Activated B cell treated with CpG ODN at 0.5 μM for 24 hours (primary cell): Measurements from ENCODE around the gene NPR3. TPM values are rescaled to one million over a fixed set of nuclear protein-coding genes. Genes with fewer than 3 reads are reported as not detected.

Source experiments
- ATAC-seq: fragments of 200-7000 bp; cut with Tn5 transposase; one replicate; pipeline ENCODE4 v1.10.0; 2021; ENCODE audit warnings: low read depth, mild to moderate bottlenecking, moderate library complexity
- CTCF ChIA-PET: fragments of 350-600 bp; sonication (Branson Sonifier 250); formaldehyde crosslinking; loops from one replicate; lab custom pipeline; 2021; ENCODE audit warnings: antibody characterized with exemption; lab: Charles Lee
- POLR2A ChIA-PET: fragments of 350-600 bp; sonication (Branson Sonifier 250); formaldehyde crosslinking; loops from one replicate; lab custom pipeline; 2021; ENCODE audit warnings: antibody characterized with exemption; lab: Charles Lee
- DNase-seq: peaks from one replicate; pipeline ENCODE4 v3.0.0; 2022
- H3K27ac Mint-ChIP-seq: one replicate; pipeline ENCODE4 v1.8.0; 2020; ENCODE audit warnings: mixed read lengths
- H3K27me3 Mint-ChIP-seq: one replicate; pipeline ENCODE4 v1.8.0; 2021; ENCODE audit warnings: mixed read lengths
- H3K36me3 Mint-ChIP-seq: one replicate; pipeline ENCODE4 v1.8.0; 2021; ENCODE audit warnings: low read depth, mixed read lengths
- H3K4me1 Mint-ChIP-seq: one replicate; pipeline ENCODE4 v1.8.0; 2021; ENCODE audit warnings: mixed read lengths
- H3K4me3 Mint-ChIP-seq: one replicate; pipeline ENCODE4 v1.8.0; 2020; ENCODE audit warnings: mild to moderate bottlenecking, mixed read lengths
- H3K9me3 Mint-ChIP-seq: one replicate; pipeline ENCODE4 v1.8.0; 2020; ENCODE audit warnings: mixed read lengths
- CTCF ChIP-seq: fragments of 200-600 bp; IDR thresholded peaks from one replicate; pipeline ENCODE4 v1.8.0; 2022; ENCODE audit warnings: antibody characterized with exemption, mild to moderate bottlenecking
- intact Hi-C: fragments of 100-400 bp; cut with micrococcal nuclease; formaldehyde crosslinking; loops from one replicate; pipeline ENCODE4 v1.15.1; 2024
- total RNA-seq: library from RNA; stranded (reverse); gene quantifications from 2 replicates; pipeline ENCODE4 v1.2.3, GENCODE V29; 2022

The NPR3 gene
- total RNA-seq, 1 donor from 2014 or later, result not detected

GRCh38 chr5:32740651-32741050 lies 29.5 kb downstream of the NPR3 start:
- no peak for TF ChIP-seq CTCF
- H3K9me3 Mint-ChIP-seq, result no peaks in the 10 kb centered on the region
- POLR2A ChIA-PET, result no interaction called here
- no peak overlapping the region for H3K4me3 Mint-ChIP-seq
- intact Hi-C loops, result no loop called here
- peaks cover 4% of the 10 kb centered on the region for H3K27me3 Mint-ChIP-seq
- no peaks in the 10 kb centered on the region for H3K4me1 Mint-ChIP-seq
- no peak for ATAC-seq
- no peaks in the 10 kb centered on the region for H3K36me3 Mint-ChIP-seq
- CTCF ChIA-PET, result no interaction called here
- H3K27ac Mint-ChIP-seq, result no peak overlapping the region
- no peak for DNase-seq

GRCh38 chr5:32745317-32745716 lies 34.2 kb downstream of the NPR3 start:
- no peak overlapping the region for H3K4me3 Mint-ChIP-seq
- CTCF ChIA-PET, result no interaction called here
- intact Hi-C loops, result no loop called here

GRCh38 chr5:32752411-32752810 lies 41.3 kb downstream of the NPR3 start:
- DNase-seq, result no peak
- no peaks in the 10 kb centered on the region for H3K36me3 Mint-ChIP-seq
- no peak for TF ChIP-seq CTCF
- H3K4me1 Mint-ChIP-seq, result no peaks in the 10 kb centered on the region
- intact Hi-C loops, result no loop called here
- ChIA-PET POLR2A (no interaction called here), CTCF (no interaction called here)
- peaks cover 4% of the 10 kb centered on the region for H3K9me3 Mint-ChIP-seq
- H3K4me3 Mint-ChIP-seq, result no peak overlapping the region
- H3K27ac Mint-ChIP-seq, result no peak overlapping the region
- peaks cover 3% of the 10 kb centered on the region for H3K27me3 Mint-ChIP-seq
- ATAC-seq, result no peak

More at GRCh38 chr5:32745317-32745716, 34.2 kb downstream of the NPR3 start:
- TF ChIP-seq CTCF, result no peak
- no peak for ATAC-seq
- no peaks in the 10 kb centered on the region for H3K36me3 Mint-ChIP-seq
- H3K4me1 Mint-ChIP-seq, result no peaks in the 10 kb centered on the region
- POLR2A ChIA-PET, result no interaction called here
- H3K27ac Mint-ChIP-seq, result no peak overlapping the region
- H3K9me3 Mint-ChIP-seq, result no peaks in the 10 kb centered on the region
- peaks cover under 1% of the 10 kb centered on the region for H3K27me3 Mint-ChIP-seq
- no peak for DNase-seq

GRCh38 chr5:32753051-32753450 lies 41.9 kb downstream of the NPR3 start:
- CTCF ChIA-PET, result no interaction called here
- POLR2A ChIA-PET, result no interaction called here

GRCh38 chr5:32753765-32754164 lies 42.6 kb downstream of the NPR3 start:
- Mint-ChIP-seq H3K27me3 (peaks cover 3% of the 10 kb centered on the region), H3K4me3 (no peak overlapping the region), H3K27ac (no peak overlapping the region), H3K36me3 (no peaks in the 10 kb centered on the region), H3K4me1 (no peaks in the 10 kb centered on the region), H3K9me3 (peaks cover 4% of the 10 kb centered on the region)
- DNase-seq, result no peak
- intact Hi-C loops, result no loop called here
- TF ChIP-seq CTCF, result no peak
- ChIA-PET CTCF (no interaction called here), POLR2A (no interaction called here)
- ATAC-seq, result no peak

More at GRCh38 chr5:32753051-32753450, 41.9 kb downstream of the NPR3 start:
- DNase-seq (no peak), ATAC-seq (no peak)
- H3K4me1 Mint-ChIP-seq, result no peaks in the 10 kb centered on the region
- no peak overlapping the region for H3K27ac Mint-ChIP-seq
- H3K9me3 Mint-ChIP-seq, result peaks cover 4% of the 10 kb centered on the region
- intact Hi-C loops, result no loop called here
- H3K4me3 Mint-ChIP-seq, result no peak overlapping the region
- peaks cover 3% of the 10 kb centered on the region for H3K27me3 Mint-ChIP-seq
- no peaks in the 10 kb centered on the region for H3K36me3 Mint-ChIP-seq
- no peak for TF ChIP-seq CTCF
